ENCODE data around the gene TBCK. TPM values are rescaled to one million over a fixed set of nuclear protein-coding genes. Genes with fewer than 3 reads are reported as not detected.

TBCK gene
- total and polyA plus RNA-seq, 2 of the 13 experiments (the other 11 are each of a cell fraction or from before 2014, with no cell fraction given): 51.0 to 62.4 TPM

- 0 out of 2 replicates have a peak, but pooled peaks have one; percentile 23 for TF ChIP-seq ZSCAN25 (CRISPR knock-in tag; IDR thresholded peaks at IDR 0.05)
- TF ChIP-seq ASH2L (IDR thresholded peaks at IDR 0.05; ENCODE audit: insufficient read length, low read depth, low read length): peak; percentile 43
- TF ChIP-seq SOX6 (IDR thresholded peaks at IDR 0.05): no peak
- peak; percentile 84 for TF ChIP-seq SOX6 (CRISPR knock-in tag; IDR thresholded peaks at IDR 0.05)
- peak in 1 of 2 experiments; percentile 46; a peak in 1 of 4 replicates for TF ChIP-seq REST (IDR thresholded peaks at IDR 0.05; ENCODE audit: borderline replicate concordance in 1 of 2, low read depth in 1 of 2, low read length in 2 of 2)
- 0 out of 2 replicates have a peak, but pooled peaks have one; percentile 52 for TF ChIP-seq ZSCAN31 (CRISPR knock-in tag; IDR thresholded peaks at IDR 0.05; ENCODE audit: low read depth)
- peak; percentile 73 for TF ChIP-seq PRDM10 (CRISPR knock-in tag; IDR thresholded peaks at IDR 0.05; ENCODE audit: low read depth)
- no peak for TF ChIP-seq TRIM24 (CRISPR knock-in tag; IDR thresholded peaks at IDR 0.05)
- no peak for TF ChIP-seq NONO (IDR thresholded peaks at IDR 0.05)
- TF ChIP-seq NONO (CRISPR knock-in tag; conservative IDR thresholded peaks at IDR 0.05): peak; percentile 53; the same call in 1 of the 2 replicates
- 0 out of 2 replicates have a peak, but pooled peaks have one; percentile 58 for TF ChIP-seq CREB3 (CRISPR knock-in tag; IDR thresholded peaks at IDR 0.05)
- peak; percentile 29; the same call in 1 of the 2 replicates for TF ChIP-seq NFKBIZ (CRISPR knock-in tag; IDR thresholded peaks at IDR 0.05)
- peak; percentile 45; the same call in 1 of the 2 replicates for TF ChIP-seq MLX (CRISPR knock-in tag; IDR thresholded peaks at IDR 0.05)
- no peak for TF ChIP-seq ZNF713 (CRISPR knock-in tag; IDR thresholded peaks at IDR 0.05)
- TF ChIP-seq ZNF775 (CRISPR knock-in tag; IDR thresholded peaks at IDR 0.05; ENCODE audit: borderline replicate concordance): peak; percentile 99
- TF ChIP-seq MED8 (CRISPR knock-in tag; IDR thresholded peaks at IDR 0.05; ENCODE audit: insufficient replicate concordance): no peak
- peak; percentile 98 for TF ChIP-seq ARID3A (IDR thresholded peaks at IDR 0.05; ENCODE audit: low read depth, low read length)
- peak; percentile 95 for TF ChIP-seq FOXK1 (CRISPR knock-in tag; IDR thresholded peaks at IDR 0.05; ENCODE audit: borderline replicate concordance, low read depth)
- TF ChIP-seq MIER2 (CRISPR knock-in tag; IDR thresholded peaks at IDR 0.05): peak; percentile 69; the same call in 1 of the 2 replicates
- peak; percentile 95 for TF ChIP-seq PHF5A (CRISPR knock-in tag; IDR thresholded peaks at IDR 0.05; ENCODE audit: low read depth, unreplicated experiment)
Observed at GRCh38 chr4:106036848-106037247, 279.2 kb downstream of the TBCK start (continued).
